Nephron progenitor cell (in vitro differentiated cells): ENCODE results near the gene CPEB2.

ENCODE experiments used
- DNase-seq: peaks from one replicate; pipeline ENCODE4 v3.0.0; 2021
- H3K27ac Mint-ChIP-seq: 2 replicates; pipeline ENCODE4 v1.8.0; 2021; ENCODE audit warnings: mild to moderate bottlenecking, moderate library complexity, mixed read lengths
- H3K27me3 Mint-ChIP-seq: 2 replicates; pipeline ENCODE4 v1.8.0; 2021; ENCODE audit warnings: mild to moderate bottlenecking, low read depth, mixed read lengths; ENCODE audit not compliant: poor library complexity
- H3K36me3 Mint-ChIP-seq: 2 replicates; pipeline ENCODE4 v1.8.0; 2021; ENCODE audit warnings: low read depth, mixed read lengths
- H3K4me1 Mint-ChIP-seq: 2 replicates; pipeline ENCODE4 v1.8.0; 2021; ENCODE audit warnings: mixed read lengths
- H3K4me3 Mint-ChIP-seq: 2 replicates; pipeline ENCODE4 v1.8.0; 2021; ENCODE audit warnings: mild to moderate bottlenecking, moderate library complexity, mixed read lengths
- H3K9me3 Mint-ChIP-seq: 2 replicates; pipeline ENCODE4 v1.8.0; 2021; ENCODE audit warnings: mild to moderate bottlenecking, moderate library complexity, mixed read lengths
- CTCF ChIP-seq: fragments of 200-600 bp; sonication (generic); IDR thresholded peaks from 2 replicates; pipeline ENCODE4 v1.5.0; 2021; ENCODE audit warnings: antibody characterized with exemption

The CPEB2 gene

GRCh38 chr4:15021311-15021710, 19.0 kb downstream of the CPEB2 start:
- H3K9me3 Mint-ChIP-seq = no peaks in the 10 kb centered on the region
- no peak overlapping the region for H3K27ac Mint-ChIP-seq
- H3K4me1 Mint-ChIP-seq = no peaks in the 10 kb centered on the region
- no peak for TF ChIP-seq CTCF
- no peak for DNase-seq
- no peak overlapping the region for H3K4me3 Mint-ChIP-seq
- peaks cover 4% of the 10 kb centered on the region for H3K27me3 Mint-ChIP-seq
- H3K36me3 Mint-ChIP-seq = no peaks in the 10 kb centered on the region

- TF ChIP-seq CTCF = no peak
- Mint-ChIP-seq H3K27ac (no peak overlapping the region), H3K9me3 (no peaks in the 10 kb centered on the region), H3K4me3 (no peak overlapping the region), H3K4me1 (no peaks in the 10 kb centered on the region), H3K27me3 (peaks cover 4% of the 10 kb centered on the region), H3K36me3 (no peaks in the 10 kb centered on the region)
- no peak for DNase-seq
Observed at GRCh38 chr4:15021946-15022345, 19.7 kb downstream of the CPEB2 start.

GRCh38 chr4:15024386-15024785, 22.1 kb downstream of the CPEB2 start:
- Mint-ChIP-seq H3K27me3 (peaks cover 4% of the 10 kb centered on the region), H3K9me3 (no peaks in the 10 kb centered on the region), H3K4me1 (no peaks in the 10 kb centered on the region), H3K4me3 (no peak overlapping the region), H3K36me3 (no peaks in the 10 kb centered on the region), H3K27ac (no peak overlapping the region)
- DNase-seq = no peak
- TF ChIP-seq CTCF = no peak

- Mint-ChIP-seq H3K27me3 (peaks cover 4% of the 10 kb centered on the region), H3K9me3 (no peaks in the 10 kb centered on the region), H3K4me1 (no peaks in the 10 kb centered on the region), H3K4me3 (no peak overlapping the region), H3K36me3 (no peaks in the 10 kb centered on the region), H3K27ac (no peak overlapping the region)
- no peak for TF ChIP-seq CTCF
- DNase-seq = no peak
Observed at GRCh38 chr4:15025693-15026092, 23.4 kb downstream of the CPEB2 start.

- H3K27ac Mint-ChIP-seq = no peak overlapping the region
- H3K4me3 Mint-ChIP-seq = no peak overlapping the region
- H3K36me3 Mint-ChIP-seq = no peaks in the 10 kb centered on the region
- H3K9me3 Mint-ChIP-seq = no peaks in the 10 kb centered on the region
- H3K4me1 Mint-ChIP-seq = no peaks in the 10 kb centered on the region
- no peak for TF ChIP-seq CTCF
- DNase-seq = no peak
- H3K27me3 Mint-ChIP-seq = peaks cover 4% of the 10 kb centered on the region
Observed at GRCh38 chr4:15027921-15028435, 25.7 kb downstream of the CPEB2 start.

- no peak for TF ChIP-seq CTCF
- Mint-ChIP-seq H3K4me3 (no peak overlapping the region), H3K4me1 (no peaks in the 10 kb centered on the region), H3K27me3 (no peaks in the 10 kb centered on the region), H3K36me3 (peaks cover 13% of the 10 kb centered on the region), H3K27ac (no peak overlapping the region), H3K9me3 (no peaks in the 10 kb centered on the region)
- DNase-seq = no peak
Observed at GRCh38 chr4:15031197-15031596, 28.9 kb downstream of the CPEB2 start.
